ENCODE measurements around the gene APOL1. TPM values are rescaled to one million over a fixed set of nuclear protein-coding genes. Genes with fewer than 3 reads are reported as not detected.

APOL1 gene
- total RNA-seq, 2 experiments from 2014 or later, result 6.4 to 7.3 TPM

DNA sequence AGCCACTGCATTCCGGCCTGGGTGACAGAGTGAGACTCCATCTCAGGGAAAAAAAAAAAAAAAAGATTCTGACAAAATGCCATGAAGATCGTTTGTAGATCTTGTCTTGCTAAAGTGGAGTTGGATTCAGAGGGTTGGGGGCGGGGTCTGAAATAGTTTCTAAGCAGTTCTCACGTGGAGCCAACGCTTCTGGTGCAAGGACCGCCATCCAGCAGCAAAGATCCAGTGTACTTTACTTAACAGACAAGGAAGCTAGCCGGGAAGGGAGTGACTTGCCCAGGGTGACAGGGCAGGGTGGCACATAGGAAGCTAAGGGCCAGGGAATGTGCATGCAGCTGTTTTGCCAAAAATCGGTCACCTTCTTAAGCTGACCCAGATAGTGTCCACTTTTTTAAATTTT, 27.4 kb downstream of the APOL1 start:
- Histone ChIP-seq H3K9me3 (ENCODE audit: control insufficient read depth in 1 of 2, insufficient read depth in 1 of 2, low read length in 2 of 2) (no peaks in the 10 kb centered on the region), H3K4me3 (ENCODE audit: low read length) (no peak overlapping the region), H3K4me1 (ENCODE audit: insufficient read depth, low read length) (peaks cover 13% of the 10 kb centered on the region), H3K27me3 (ENCODE audit: control insufficient read depth in 1 of 2, insufficient read depth in 2 of 2, low read length in 2 of 2) (no peaks in the 10 kb centered on the region), H3K36me3 (ENCODE audit: insufficient read depth, low read length) (peaks cover 50% of the 10 kb centered on the region), H3K27ac (ENCODE audit: low read depth in 1 of 2, low read length in 2 of 2) (no peak overlapping the region)
- peak in 2 of 14 experiments; percentile 4 to 33 for DNase-seq
- Mint-ChIP-seq H3K4me1 (ENCODE audit: low read depth) (peaks cover 17% of the 10 kb centered on the region), H3K27me3 (no peaks in the 10 kb centered on the region), H3K4me3 (no peak overlapping the region), H3K9me3 (no peaks in the 10 kb centered on the region), H3K36me3 (ENCODE audit: low read depth) (peaks cover 59% of the 10 kb centered on the region), H3K27ac (peak overlapping the region; percentile 30)
- no peak for TF ChIP-seq CTCF (IDR thresholded peaks at IDR 0.05)
- ATAC-seq (ENCODE audit: poor library complexity), result no peak
- intact Hi-C loops (cut with DNase I, micrococcal nuclease), result no loop called here
- ChIA-PET CTCF (interaction anchor here (0.7 to 1.0 kb wide), 2 partner anchors 20 to 21 kb away, joined by 3 read pairs; no protein-coding TSS in a partner anchor), POLR2A (interaction anchor here (0.6 to 1.3 kb wide), 2 partner anchors 32 to 925 kb away, joined by 3 to 4 read pairs; no protein-coding TSS in a partner anchor)

- no peaks in the 10 kb centered on the region for H3K9me3 ChIP-seq (ENCODE audit: control insufficient read depth in 1 of 2, insufficient read depth in 1 of 2, low read length in 2 of 2)
- Mint-ChIP-seq H3K27me3 (no peaks in the 10 kb centered on the region), H3K4me3 (no peak overlapping the region), H3K4me1 (ENCODE audit: low read depth) (peaks cover 19% of the 10 kb centered on the region), H3K9me3 (no peaks in the 10 kb centered on the region), H3K36me3 (ENCODE audit: low read depth) (peaks cover 71% of the 10 kb centered on the region), H3K27ac (peak overlapping the region; percentile 8)
- DNase-seq (peak in 1 of 14 experiments; percentile 3), ATAC-seq (ENCODE audit: poor library complexity) (no peak)
- ChIA-PET CTCF (no interaction called here), POLR2A (interaction anchor here (1.3 kb wide), 1 partner anchor 33 kb away, joined by 3 read pairs; no protein-coding TSS in a partner anchor)
- no peak overlapping the region for H3K4me3 ChIP-seq (ENCODE audit: low read length)
- peaks cover 65% of the 10 kb centered on the region for H3K36me3 ChIP-seq (ENCODE audit: insufficient read depth, low read length)
- H3K4me1 ChIP-seq (ENCODE audit: insufficient read depth, low read length), result peaks cover 25% of the 10 kb centered on the region
- intact Hi-C loops (cut with DNase I, micrococcal nuclease), result no loop called here
- no peak for TF ChIP-seq CTCF (IDR thresholded peaks at IDR 0.05)
- no peaks in the 10 kb centered on the region for H3K27me3 ChIP-seq (ENCODE audit: control insufficient read depth in 1 of 2, insufficient read depth in 2 of 2, low read length in 2 of 2)
- no peak overlapping the region for H3K27ac ChIP-seq (ENCODE audit: low read depth in 1 of 2, low read length in 2 of 2)
Measured at GRCh38 chr22:36281781-36282327, 28.9 kb downstream of the APOL1 start.

DNA sequence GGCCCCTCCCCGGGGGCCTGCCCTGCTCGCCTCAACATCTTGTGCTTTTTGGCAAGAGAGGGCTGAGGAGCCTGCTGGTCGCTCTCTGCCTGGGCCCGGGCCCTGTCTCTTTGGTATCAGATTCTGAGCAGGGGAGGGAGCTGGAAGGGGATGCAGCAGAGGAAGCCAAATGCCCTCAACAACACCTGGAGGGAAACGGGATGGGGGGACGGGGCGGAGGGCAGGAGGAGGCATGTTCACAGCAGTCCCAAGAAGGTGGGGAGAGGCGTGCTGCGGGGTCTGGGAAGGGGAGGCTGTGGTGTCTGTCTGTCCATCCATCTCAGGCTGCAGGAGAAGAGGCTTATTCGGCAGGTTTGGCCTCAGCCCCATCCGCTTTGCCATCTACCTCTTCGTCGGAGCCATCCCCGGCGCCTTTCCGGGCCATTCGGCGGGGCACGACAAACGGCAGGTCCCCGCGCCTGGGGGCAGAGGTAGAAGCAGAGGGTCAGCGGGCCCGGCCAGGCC, 29.4 kb downstream of the APOL1 start:
- ChIA-PET CTCF (no interaction called here), POLR2A (no interaction called here)
- DNase-seq, result peak in 1 of 14 experiments; percentile 2
- H3K9me3 ChIP-seq (ENCODE audit: control insufficient read depth in 1 of 2, insufficient read depth in 1 of 2, low read length in 2 of 2), result no peaks in the 10 kb centered on the region
- H3K27me3 Mint-ChIP-seq, result no peaks in the 10 kb centered on the region
- H3K4me3 ChIP-seq (ENCODE audit: low read length), result no peak overlapping the region
- H3K4me3 Mint-ChIP-seq, result no peak overlapping the region
- H3K9me3 Mint-ChIP-seq, result no peaks in the 10 kb centered on the region
- H3K36me3 ChIP-seq (ENCODE audit: insufficient read depth, low read length), result peaks cover 70% of the 10 kb centered on the region
- H3K27ac Mint-ChIP-seq, result no peak overlapping the region
- no peak for ATAC-seq (ENCODE audit: poor library complexity)
- peaks cover 22% of the 10 kb centered on the region for H3K4me1 Mint-ChIP-seq (ENCODE audit: low read depth)
- TF ChIP-seq CTCF (IDR thresholded peaks at IDR 0.05), result no peak
- peaks cover 27% of the 10 kb centered on the region for H3K4me1 ChIP-seq (ENCODE audit: insufficient read depth, low read length)
- peaks cover 77% of the 10 kb centered on the region for H3K36me3 Mint-ChIP-seq (ENCODE audit: low read depth)
- intact Hi-C loops (cut with DNase I, micrococcal nuclease), result no loop called here
- H3K27ac ChIP-seq (ENCODE audit: low read depth in 1 of 2, low read length in 2 of 2), result no peak overlapping the region
- H3K27me3 ChIP-seq (ENCODE audit: control insufficient read depth in 1 of 2, insufficient read depth in 2 of 2, low read length in 2 of 2), result no peaks in the 10 kb centered on the region
